Liver (tissue), 3 donors: Measurements from ENCODE around the gene ITPRID1.

Source experiments
- EGR1 ChIP-seq, 2 donors: IDR thresholded peaks; 2 replicates each; pipeline ENCODE4 v1.6.1; 2016 to 2018; ENCODE audit warnings: antibody characterized with exemption in 2 of 2, low read depth in 2 of 2
- FOXA1 ChIP-seq: IDR thresholded peaks from 2 replicates; pipeline ENCODE4 v1.6.1; 2016; ENCODE audit warnings: antibody characterized with exemption
- FOXA2 ChIP-seq: IDR thresholded peaks from 2 replicates; pipeline ENCODE4 v1.6.1; 2016; ENCODE audit warnings: antibody characterized with exemption
- GABPA ChIP-seq, 2 donors: IDR thresholded peaks in 1 of 2; conservative IDR thresholded peaks in 1 of 2; 2 replicates each; pipeline ENCODE4 v1.6.1; 2016; ENCODE audit warnings: antibody characterized with exemption in 2 of 2, mild to moderate bottlenecking in 1 of 2, moderate library complexity in 1 of 2
- JUND ChIP-seq, 2 donors: IDR thresholded peaks; 2 replicates each; pipeline ENCODE4 v1.6.1; 2016; ENCODE audit warnings: antibody characterized with exemption in 2 of 2
- RAD21 ChIP-seq, 2 donors: IDR thresholded peaks; 2 replicates each; pipeline ENCODE4 v1.6.1; 2016; ENCODE audit warnings: antibody characterized with exemption in 2 of 2, mild to moderate bottlenecking in 2 of 2
- SP1 ChIP-seq: IDR thresholded peaks from 2 replicates; pipeline ENCODE4 v1.6.1; 2018; ENCODE audit warnings: antibody characterized with exemption, mild to moderate bottlenecking
- TAF1 ChIP-seq: conservative IDR thresholded peaks from 2 replicates; pipeline ENCODE4 v1.6.1; 2016; ENCODE audit warnings: antibody characterized with exemption, mild to moderate bottlenecking
- YY1 ChIP-seq: IDR thresholded peaks from 2 replicates; pipeline ENCODE4 v1.6.1; 2016; ENCODE audit warnings: antibody characterized with exemption, mild to moderate bottlenecking
- TF ChIP-seq, protein P1 (sequence below): fragments of 150-350 bp; IDR thresholded peaks from 2 replicates; pipeline ENCODE4 v1.5.1; 2017; ENCODE audit warnings: improper control_type of control experiment, low read depth, low read length; ENCODE audit not compliant: missing input control
- TF ChIP-seq, protein P2 (sequence below): IDR thresholded peaks from 2 replicates; pipeline ENCODE4 v1.6.1; 2016; ENCODE audit warnings: antibody characterized with exemption, mild to moderate bottlenecking
- TF ChIP-seq, protein P3 (sequence below): IDR thresholded peaks from 2 replicates; pipeline ENCODE4 v1.6.1; 2016; ENCODE audit warnings: antibody characterized with exemption
- TF ChIP-seq, protein P4 (sequence below): IDR thresholded peaks from 2 replicates; pipeline ENCODE4 v1.6.1; 2016; ENCODE audit warnings: antibody characterized with exemption
- donor health status: healthy.
- donor health status: healthy.

DNA sequence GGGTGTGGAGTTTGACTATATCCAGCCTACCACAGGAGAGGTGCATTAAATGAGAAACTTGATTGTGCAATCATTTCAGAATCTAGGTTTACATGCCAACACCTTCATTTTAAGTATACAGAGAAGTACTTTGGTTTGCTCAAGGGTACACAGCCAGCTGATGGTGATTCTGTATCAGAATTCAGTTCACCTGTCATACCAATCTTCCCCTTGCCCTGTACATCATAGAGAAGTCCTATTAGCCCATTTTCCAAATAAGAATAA lies 138.1 kb downstream of the ITPRID1 start:
- TF ChIP-seq FOXA1 (no peak), YY1 (no peak), TAF1 (no peak), GABPA (IDR thresholded peaks at IDR 0.05 in 1 of 2, conservative IDR thresholded peaks at IDR 0.05 in 1 of 2) (no peak), JUND (IDR thresholded peaks at IDR 0.05) (no peak), FOXA2 (no peak), RAD21 (IDR thresholded peaks at IDR 0.05) (no peak), EGR1 (IDR thresholded peaks at IDR 0.05; ENCODE audit: low read depth in 2 of 2) (no peak), SP1 (no peak)
- TF ChIP-seq, protein P1, sequence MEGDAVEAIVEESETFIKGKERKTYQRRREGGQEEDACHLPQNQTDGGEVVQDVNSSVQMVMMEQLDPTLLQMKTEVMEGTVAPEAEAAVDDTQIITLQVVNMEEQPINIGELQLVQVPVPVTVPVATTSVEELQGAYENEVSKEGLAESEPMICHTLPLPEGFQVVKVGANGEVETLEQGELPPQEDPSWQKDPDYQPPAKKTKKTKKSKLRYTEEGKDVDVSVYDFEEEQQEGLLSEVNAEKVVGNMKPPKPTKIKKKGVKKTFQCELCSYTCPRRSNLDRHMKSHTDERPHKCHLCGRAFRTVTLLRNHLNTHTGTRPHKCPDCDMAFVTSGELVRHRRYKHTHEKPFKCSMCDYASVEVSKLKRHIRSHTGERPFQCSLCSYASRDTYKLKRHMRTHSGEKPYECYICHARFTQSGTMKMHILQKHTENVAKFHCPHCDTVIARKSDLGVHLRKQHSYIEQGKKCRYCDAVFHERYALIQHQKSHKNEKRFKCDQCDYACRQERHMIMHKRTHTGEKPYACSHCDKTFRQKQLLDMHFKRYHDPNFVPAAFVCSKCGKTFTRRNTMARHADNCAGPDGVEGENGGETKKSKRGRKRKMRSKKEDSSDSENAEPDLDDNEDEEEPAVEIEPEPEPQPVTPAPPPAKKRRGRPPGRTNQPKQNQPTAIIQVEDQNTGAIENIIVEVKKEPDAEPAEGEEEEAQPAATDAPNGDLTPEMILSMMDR = no peak
- TF ChIP-seq, protein P2, sequence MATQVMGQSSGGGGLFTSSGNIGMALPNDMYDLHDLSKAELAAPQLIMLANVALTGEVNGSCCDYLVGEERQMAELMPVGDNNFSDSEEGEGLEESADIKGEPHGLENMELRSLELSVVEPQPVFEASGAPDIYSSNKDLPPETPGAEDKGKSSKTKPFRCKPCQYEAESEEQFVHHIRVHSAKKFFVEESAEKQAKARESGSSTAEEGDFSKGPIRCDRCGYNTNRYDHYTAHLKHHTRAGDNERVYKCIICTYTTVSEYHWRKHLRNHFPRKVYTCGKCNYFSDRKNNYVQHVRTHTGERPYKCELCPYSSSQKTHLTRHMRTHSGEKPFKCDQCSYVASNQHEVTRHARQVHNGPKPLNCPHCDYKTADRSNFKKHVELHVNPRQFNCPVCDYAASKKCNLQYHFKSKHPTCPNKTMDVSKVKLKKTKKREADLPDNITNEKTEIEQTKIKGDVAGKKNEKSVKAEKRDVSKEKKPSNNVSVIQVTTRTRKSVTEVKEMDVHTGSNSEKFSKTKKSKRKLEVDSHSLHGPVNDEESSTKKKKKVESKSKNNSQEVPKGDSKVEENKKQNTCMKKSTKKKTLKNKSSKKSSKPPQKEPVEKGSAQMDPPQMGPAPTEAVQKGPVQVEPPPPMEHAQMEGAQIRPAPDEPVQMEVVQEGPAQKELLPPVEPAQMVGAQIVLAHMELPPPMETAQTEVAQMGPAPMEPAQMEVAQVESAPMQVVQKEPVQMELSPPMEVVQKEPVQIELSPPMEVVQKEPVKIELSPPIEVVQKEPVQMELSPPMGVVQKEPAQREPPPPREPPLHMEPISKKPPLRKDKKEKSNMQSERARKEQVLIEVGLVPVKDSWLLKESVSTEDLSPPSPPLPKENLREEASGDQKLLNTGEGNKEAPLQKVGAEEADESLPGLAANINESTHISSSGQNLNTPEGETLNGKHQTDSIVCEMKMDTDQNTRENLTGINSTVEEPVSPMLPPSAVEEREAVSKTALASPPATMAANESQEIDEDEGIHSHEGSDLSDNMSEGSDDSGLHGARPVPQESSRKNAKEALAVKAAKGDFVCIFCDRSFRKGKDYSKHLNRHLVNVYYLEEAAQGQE = no peak
- TF ChIP-seq, protein P3, sequence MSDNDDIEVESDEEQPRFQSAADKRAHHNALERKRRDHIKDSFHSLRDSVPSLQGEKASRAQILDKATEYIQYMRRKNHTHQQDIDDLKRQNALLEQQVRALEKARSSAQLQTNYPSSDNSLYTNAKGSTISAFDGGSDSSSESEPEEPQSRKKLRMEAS = no peak
- TF ChIP-seq, protein P4, sequence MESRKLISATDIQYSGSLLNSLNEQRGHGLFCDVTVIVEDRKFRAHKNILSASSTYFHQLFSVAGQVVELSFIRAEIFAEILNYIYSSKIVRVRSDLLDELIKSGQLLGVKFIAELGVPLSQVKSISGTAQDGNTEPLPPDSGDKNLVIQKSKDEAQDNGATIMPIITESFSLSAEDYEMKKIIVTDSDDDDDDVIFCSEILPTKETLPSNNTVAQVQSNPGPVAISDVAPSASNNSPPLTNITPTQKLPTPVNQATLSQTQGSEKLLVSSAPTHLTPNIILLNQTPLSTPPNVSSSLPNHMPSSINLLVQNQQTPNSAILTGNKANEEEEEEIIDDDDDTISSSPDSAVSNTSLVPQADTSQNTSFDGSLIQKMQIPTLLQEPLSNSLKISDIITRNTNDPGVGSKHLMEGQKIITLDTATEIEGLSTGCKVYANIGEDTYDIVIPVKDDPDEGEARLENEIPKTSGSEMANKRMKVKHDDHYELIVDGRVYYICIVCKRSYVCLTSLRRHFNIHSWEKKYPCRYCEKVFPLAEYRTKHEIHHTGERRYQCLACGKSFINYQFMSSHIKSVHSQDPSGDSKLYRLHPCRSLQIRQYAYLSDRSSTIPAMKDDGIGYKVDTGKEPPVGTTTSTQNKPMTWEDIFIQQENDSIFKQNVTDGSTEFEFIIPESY = no peak
